T-helper 1 cell treated with Interleukin-12 subunit alpha and Interleukin-12 subunit beta and Interleukin-4 antibody, amounts not matched to agents 30 ng/mL and 1 ng/mL, for 36 hours (primary cell): ENCODE data around the gene RRAGA. TPM values are rescaled to one million over a fixed set of nuclear protein-coding genes. Genes with fewer than 3 reads are reported as not detected.

Source experiments
- intact Hi-C: fragments of 100-400 bp; cut with micrococcal nuclease; formaldehyde crosslinking; loops from one replicate; pipeline ENCODE4 v1.15.1; 2024
- total RNA-seq: library from RNA; stranded (reverse); gene quantifications from 2 replicates; pipeline ENCODE4 v1.2.3, GENCODE V29; 2022

The RRAGA gene
- total RNA-seq, result 48.1 and 50.9 TPM in 2 replicates

GRCh38 chr9:19048966-19049916, at the start of gene RRAGA:
Gene RRAGA, plus strand, starts transcription at chr9:19049427. Its CDS starts 233 bp downstream, at chr9:19049660.
- intact Hi-C loops, result loop anchor here (1.0 to 5.0 kb wide), 11 partner anchors 53 to 416 kb away; partner anchors contain the start of genes DENND4C, HAUS6, PLIN2 and RPS6

DNA sequence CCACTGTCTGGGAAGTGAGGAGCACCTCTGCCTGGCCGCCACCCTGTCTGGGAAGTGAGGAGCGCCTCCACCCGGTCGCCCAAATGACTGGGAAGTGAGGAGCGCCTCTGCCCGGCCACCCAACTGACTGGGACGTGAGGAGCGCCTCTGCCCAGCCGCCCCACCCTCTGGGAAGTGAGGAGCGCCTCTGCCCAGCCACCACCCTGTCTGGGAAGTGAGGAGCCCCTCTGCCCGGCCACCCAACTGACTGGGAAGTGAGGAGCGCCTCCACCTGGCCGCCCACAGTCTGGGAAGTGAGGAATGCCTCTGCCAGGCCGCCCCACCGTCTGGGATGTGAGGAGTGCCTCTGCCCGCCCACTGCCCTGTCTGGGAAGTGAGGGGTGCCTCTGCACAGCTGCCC, 49.1 kb upstream of the RRAGA start:
- intact Hi-C loops, result no loop called here

GRCh38 chr9:19009391-19009965, 39.7 kb upstream of the RRAGA start:
- intact Hi-C loops, result no loop called here

DNA sequence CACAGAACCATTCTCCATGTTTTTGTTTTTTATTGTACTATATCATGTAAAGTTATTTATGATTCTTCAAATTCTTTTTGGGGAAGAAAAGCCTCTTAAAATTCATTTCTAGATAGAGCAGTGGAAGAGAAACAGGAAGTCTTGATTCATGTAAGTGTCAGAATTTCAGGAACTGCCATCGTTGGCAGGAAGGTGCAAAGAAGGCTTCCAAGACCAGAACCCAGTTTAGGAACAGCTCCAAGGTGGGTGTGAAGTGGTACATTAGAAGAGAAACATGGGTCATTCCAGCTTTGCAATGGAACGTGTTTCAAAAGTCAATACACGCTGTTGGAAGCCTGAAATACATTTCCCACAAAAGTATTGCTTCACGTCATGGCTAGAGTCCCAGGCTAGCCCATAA, 31.0 kb upstream of the RRAGA start:
- intact Hi-C loops, result no loop called here

GRCh38 chr9:19020886-19021455, 28.3 kb upstream of the RRAGA start:
- intact Hi-C loops, result loop anchor here (10.0 kb wide), 2 partner anchors 206 to 1496 kb away; no protein-coding TSS in a partner anchor

DNA sequence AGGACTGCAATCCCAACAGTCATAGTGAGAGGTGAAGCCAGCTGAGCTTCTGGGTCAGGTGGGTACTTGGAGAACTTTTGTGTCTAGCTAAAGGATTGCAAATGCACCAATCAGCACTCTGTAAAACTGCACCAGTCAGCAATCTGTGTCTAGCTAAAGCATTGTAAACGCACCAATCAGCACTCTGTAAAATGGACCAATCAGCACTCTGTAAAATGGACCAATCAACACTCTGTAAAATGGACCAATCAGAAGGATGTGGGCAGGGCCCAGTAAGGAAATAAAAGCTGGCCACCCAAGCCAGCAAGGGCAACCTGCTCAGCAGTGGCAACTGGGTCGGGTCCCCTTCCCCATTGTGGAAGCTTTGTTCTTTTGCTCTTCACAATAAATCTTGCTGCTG, 27.6 kb upstream of the RRAGA start:
- intact Hi-C loops, result loop anchor here (10.0 kb wide), 2 partner anchors 207 to 1497 kb away; no protein-coding TSS in a partner anchor

DNA sequence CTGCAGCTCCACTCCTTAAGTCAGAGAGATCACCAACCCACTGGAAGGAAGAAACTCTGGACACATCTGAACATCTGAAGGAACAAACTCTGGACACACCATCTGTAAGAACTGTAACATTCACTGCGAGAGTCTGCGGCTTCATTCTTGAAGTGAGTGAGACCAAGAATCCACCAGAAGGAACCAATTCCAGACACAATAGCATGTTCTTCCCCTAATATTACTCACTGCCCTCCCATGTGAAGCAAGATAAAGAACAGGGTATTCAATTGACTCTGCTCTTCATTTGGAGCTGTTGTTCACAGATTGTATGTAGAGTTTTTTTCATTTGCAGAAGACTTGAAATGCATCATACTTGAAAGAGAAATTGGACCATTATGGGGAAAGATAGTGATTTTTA, 27.0 kb upstream of the RRAGA start:
- intact Hi-C loops, result loop anchor here (10.0 kb wide), 2 partner anchors 207 to 1497 kb away; no protein-coding TSS in a partner anchor

DNA sequence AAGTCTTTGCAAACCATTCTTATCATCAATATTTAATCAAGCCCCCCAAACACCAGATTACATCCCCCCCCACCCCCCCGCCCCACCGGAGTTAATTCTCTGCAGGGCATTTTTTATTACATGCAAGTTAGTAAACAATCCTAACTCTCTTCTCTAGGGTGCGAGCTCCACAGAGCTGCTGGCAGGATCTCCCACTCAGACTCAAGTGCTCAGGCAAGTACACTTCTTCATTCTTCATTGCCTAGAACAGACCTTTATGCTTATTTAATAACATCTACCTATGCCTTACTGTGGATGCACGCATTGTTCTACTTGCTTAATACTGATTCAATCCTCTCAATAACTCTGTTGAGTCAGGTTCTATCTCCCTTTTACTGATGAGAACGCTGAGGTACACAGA, 26.1 kb upstream of the RRAGA start:
- intact Hi-C loops, result loop anchor here (10.0 kb wide), 2 partner anchors 208 to 1498 kb away; no protein-coding TSS in a partner anchor

GRCh38 chr9:19026375-19026774, 22.9 kb upstream of the RRAGA start:
- intact Hi-C loops, result loop anchor here (5.0 to 10.0 kb wide), 4 partner anchors 129 to 1502 kb away; no protein-coding TSS in a partner anchor

DNA sequence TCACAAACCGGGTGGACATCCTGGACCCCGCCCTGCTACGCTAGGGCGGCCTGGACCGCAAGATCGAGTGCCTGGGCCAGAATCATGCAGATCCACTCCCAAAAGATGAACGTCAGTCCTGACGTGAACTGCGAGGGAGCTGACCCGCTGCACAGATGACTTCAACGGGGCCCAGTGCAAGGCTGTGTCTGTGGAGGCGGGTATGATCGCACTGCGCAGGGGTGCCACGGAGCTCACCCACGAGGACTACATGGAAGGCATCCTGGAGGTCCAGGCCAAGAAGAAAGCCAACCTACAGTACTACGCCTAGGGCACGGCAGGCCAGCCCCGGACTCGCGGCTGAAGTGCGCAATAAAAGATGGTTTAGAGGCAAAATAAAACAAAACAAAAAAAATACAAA, 21.4 kb upstream of the RRAGA start:
- intact Hi-C loops, result loop anchor here (2.0 to 10.0 kb wide), 5 partner anchors 131 to 1503 kb away; no protein-coding TSS in a partner anchor

GRCh38 chr9:19028835-19029451, 20.3 kb upstream of the RRAGA start:
- intact Hi-C loops, result loop anchor here (1.0 to 10.0 kb wide), 7 partner anchors 132 to 1504 kb away; no protein-coding TSS in a partner anchor

- intact Hi-C loops, result no loop called here
These were observed 18.3 kb upstream of the RRAGA start for GRCh38 chr9:19030899-19031298.

- intact Hi-C loops, result no loop called here
These were observed 16.8 kb upstream of the RRAGA start for GRCh38 chr9:19032406-19032805.

GRCh38 chr9:19033015-19033414, 16.2 kb upstream of the RRAGA start, which contains the start of gene SAXO1:
Gene SAXO1, minus strand, starts transcription at chr9:19033209. Its CDS starts 301 bp downstream, at chr9:19032908.
- intact Hi-C loops, result no loop called here

GRCh38 chr9:19036611-19037010, 12.6 kb upstream of the RRAGA start:
- intact Hi-C loops, result no loop called here

DNA sequence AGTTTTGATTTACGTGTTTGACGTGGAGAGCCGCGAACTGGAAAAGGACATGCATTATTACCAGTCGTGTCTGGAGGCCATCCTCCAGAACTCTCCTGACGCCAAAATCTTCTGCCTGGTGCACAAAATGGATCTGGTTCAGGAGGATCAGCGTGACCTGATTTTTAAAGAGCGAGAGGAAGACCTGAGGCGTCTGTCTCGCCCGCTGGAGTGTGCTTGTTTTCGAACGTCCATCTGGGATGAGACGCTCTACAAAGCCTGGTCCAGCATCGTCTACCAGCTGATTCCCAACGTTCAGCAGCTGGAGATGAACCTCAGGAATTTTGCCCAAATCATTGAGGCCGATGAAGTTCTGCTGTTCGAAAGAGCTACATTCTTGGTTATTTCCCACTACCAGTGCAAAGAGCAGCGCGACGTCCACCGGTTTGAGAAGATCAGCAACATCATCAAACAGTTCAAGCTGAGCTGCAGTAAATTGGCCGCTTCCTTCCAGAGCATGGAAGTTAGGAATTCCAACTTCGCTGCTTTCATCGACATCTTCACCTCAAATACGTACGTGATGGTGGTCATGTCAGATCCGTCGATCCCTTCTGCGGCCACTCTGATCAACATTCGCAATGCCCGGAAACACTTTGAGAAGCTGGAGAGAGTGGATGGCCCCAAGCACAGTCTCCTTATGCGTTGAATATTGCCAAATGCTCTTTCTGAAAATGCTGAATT, 850 bp downstream of the RRAGA start:
- intact Hi-C loops, result loop anchor here (1.0 to 5.0 kb wide), 11 partner anchors 52 to 415 kb away; partner anchors contain the start of genes DENND4C, HAUS6, PLIN2 and RPS6

DNA sequence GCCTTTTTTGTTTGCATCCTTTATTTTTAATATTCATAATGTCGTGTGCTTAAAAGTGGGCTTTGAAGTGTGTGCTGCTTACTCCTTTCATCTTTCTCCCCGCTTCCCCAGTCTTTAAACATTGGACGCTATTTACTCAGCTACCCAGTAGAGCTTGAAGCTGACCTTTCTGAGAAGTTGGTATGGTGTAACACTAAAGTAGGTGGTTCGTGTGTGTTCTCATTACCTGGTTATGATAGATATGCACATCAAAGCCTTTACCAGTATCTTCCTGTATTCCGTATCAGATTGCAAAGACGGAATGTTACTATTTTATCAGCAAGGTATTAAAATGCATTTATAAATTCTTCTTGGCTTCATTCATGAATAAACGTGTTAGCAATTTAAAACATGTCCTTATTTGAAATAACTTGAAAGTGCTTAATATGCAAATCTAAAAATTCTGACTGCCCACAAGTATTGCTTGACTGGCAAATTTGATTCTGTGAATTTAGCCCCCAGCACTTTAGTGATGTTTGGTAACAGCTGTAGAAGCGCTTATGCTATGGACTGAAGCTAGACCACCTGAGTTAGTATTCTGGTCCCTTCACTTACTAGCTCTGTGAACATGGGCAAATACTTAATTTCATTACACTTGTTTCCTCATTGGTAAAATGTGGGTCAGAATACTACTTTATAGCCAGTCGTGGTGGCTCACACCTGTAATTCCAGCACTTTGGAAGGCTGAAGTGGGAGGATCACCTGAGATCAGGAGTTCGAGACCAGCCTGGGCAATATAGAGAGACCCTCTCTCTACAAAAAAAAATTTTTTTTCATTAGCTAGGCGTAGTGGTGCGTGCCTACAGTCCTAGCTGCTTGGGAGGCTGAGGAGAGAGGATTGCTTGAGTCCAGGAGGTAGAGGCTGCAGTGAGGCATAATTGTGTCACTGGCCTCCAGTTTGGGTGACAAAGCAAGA, 1.7 kb downstream of the RRAGA start:
- intact Hi-C loops, result no loop called here

DNA sequence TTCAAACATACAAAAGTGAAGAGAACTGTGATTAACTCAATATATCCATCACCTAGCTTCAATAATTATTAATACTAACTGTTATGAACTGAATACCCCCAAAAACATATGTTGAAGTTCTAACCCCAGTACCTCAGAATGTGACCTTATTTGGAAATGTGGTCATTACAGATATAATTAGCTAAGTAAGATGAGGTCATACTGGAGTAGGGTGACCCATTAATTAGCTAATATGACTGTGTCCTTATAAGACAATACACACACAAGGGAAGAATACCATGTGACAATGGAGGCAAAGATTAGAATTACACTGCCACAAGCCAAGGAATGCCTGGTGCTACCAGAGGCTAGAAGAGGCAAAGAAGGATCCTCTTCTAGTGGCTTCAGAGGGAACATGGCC, 7.8 kb downstream of the RRAGA start:
- intact Hi-C loops, result no loop called here

GRCh38 chr9:19074229-19074628, 25.0 kb downstream of the RRAGA start:
- intact Hi-C loops, result no loop called here
